Measurements from ENCODE around the gene ATG14.
"Not testable (repeated sequence)": the region's sequence is repeated elsewhere in the genome, so short reads cannot be mapped to it uniquely, and the experiment has no call there.

- not testable (repeated sequence) for TF ChIP-seq EZH2 (IDR thresholded peaks at IDR 0.05; ENCODE audit: insufficient read depth, poor library complexity, severe bottlenecking); EZH2phosphoT487 (IDR thresholded peaks at IDR 0.05; ENCODE audit: insufficient read depth, low read depth)
Observed at GRCh38 chr14:55422338-55422737, 10.7 kb upstream of the ATG14 start.

All from GM23248 (cell line).